NCI-H526 treated with DMSO at 0.1 percent for 48 hours (cell line): ENCODE measurements around the gene CDA.
"Not testable (repeated sequence)": the region's sequence is repeated elsewhere in the genome, so short reads cannot be mapped to it uniquely, and the experiment has no call there.

Experiments
- DNase-seq: peaks from one replicate; lab custom pipeline; 2025; lab: John Stamatoyannopoulos, UW

The CDA gene

DNA sequence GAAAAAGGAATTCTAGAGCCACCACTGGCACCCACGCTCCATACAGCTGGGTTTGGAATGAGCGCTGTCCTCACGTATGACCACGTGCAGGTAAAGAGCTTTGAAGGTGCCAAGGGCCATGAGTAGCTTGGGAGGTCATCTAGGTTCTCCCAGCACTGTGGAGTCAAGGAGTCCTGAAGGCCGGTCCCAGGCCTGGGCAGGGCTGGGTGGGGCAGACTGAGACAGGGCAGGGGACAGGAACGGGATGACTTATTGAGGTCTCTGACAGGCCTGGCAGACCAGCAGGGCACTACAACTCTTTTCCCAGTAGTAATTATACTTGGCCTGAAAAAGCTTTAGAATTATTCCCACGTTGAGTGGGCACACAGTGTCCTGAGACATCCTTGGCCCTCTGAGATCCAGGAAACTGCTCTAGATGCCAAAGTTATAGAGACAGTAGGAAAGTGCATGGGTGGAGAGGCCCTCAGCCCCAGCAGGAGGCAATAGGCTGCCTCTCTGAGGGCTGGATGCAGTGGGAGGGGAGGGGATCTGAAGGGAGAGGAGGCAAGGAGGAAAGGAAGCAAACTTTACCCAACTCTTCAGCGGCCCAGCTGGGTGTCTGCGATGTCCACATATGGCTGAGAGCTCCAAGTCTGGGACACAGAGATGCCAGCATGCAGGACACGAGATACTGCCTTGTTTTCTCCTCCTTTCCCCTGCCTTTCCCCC is 1.8 kb upstream of the CDA start:
- DNase-seq = no peak

DNA sequence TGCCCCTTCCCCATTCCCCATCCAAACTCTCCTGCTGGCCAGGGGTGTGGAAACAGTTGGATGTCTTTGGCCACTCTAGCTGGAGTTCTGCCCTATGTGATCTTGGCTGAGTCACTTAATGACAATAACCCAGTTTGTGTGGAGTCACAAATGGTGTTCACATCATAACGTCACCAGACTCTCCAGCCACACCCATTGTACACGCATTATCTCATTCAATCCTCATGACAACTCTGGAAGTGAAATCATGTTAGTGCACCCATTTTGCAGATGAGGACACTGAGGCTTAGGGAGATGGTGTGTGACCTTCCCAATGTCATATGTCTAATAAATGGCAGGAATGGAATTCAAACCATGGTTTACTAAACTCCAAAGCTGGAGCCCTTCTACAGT is 1.2 kb upstream of the CDA start:
- no peak for DNase-seq

DNA sequence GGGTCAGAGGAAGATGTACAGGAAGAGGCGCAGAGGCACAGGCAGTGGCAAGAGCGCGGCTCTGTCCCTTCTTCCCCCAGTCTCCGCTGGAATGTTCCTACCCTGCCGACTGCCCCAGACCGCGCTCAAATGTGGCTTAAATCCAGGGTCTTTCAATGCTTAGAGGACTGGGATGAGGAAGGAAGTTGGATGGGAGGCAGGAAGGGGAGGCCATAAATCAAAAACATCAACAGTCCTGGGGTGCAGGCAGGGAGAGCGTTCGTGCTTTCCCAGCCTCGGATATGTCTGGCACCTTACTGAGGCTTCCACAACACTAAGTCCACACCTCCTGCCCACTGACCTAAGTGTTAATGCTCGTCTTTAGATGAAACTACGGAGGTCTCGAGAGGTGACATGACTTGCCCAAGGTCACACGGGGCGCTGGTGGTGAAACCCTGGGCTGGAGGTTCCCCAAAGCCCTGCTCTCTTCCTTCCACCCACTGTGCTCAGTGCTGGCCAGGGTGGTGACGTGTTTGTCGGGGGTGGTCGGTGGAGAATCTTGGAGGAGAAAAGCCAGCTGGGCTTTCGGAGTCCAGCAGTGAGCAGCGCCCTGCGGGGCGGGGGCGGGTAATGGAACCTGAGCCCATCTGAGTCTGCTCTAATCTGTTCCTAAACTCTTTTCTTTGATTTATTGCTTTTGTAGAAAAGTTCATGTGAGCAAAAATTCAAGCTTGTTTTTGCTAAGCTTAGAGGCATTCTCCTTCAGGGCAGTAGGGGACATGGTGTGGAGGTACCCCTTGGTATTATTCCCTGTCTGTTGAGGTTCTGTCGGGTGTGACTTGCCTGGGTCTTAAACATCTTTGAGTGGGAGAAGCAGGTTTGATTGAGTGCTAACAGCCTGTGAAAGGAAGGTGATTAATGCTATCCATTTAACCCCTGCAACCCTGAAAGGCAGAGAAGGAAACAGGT is 708 bp downstream of the CDA start:
- DNase-seq = no peak

DNA sequence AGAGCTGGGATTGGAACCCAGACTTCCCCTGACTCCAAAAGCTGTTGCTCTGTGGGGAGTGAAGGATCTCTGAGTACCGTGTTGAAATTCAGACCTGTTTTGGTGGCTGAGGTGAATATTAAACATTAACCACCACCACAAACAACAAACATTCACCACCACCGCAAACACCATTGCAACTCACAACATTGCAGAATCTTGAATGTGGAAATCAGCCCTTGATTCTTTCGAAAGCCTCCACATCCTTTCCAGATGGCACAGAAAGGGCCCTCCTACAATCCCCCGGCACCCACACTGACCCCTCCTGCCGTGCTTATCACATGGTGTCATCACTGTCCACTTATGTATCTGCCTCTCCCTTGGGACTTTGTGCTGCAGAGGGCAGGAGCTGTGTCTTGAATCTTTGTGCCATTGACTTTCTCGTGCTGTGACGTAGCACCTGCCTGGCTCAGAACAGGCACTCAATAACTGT is 1.4 kb downstream of the CDA start:
- DNase-seq = no peak

DNA sequence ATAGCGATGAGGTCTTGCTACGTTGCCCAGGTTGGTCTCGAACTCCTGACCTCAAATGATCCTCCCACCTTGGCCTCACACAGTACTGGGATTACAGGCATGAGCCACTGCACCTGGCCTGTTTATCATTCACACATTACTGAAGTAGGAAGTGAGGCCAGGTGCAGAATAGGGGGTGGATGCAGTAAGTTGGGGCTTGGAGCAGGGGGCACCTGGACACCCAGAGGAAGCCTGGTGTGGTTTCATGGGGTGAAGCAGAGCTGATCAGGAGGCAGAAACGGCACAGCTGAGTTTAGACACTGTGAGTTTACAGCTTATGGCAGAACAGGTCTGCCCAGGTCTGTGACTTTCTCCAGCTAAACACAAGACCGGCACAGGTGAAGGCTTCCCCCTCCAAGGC is 4.9 kb downstream of the CDA start:
- no peak for DNase-seq

DNA sequence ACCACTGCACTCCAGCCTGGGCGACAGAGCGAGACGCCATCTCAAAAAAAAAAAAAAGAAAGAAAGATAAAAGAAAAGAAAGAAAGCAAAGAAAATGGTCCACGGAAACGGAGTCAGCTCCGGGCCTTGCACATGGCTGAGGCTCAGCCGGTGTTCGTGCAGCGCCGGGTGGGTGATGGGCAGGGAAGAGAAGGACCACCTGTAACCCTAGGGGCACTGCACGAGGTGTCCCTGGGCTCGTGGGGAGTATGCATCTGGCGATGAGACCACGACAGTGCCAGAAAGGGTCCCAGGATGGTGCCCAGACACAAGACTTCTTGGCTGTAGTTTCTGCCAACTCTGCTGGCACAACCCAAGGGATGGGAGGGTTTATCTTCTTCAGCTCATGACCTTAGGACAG is 5.8 kb downstream of the CDA start:
- no peak for DNase-seq

DNA sequence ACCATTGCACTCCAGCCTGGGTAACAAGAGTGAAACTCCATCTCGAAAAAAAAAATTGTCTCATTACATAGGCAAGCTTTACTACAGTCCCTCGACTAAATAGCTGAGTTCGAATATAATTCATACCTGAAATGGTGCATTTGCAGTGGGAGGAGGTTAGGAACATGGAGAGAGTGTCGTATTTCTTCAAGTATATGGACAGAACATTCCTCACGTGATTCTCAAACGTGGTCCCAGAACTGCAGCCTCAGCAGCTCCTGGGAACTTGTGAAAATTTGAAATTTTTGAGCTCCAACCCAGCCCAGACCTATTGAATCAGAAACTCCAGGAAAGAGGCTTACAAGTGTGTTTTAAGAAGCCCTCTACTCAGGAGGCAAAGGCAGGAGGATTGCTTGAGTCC is 7.2 kb downstream of the CDA start:
- no peak for DNase-seq

DNA sequence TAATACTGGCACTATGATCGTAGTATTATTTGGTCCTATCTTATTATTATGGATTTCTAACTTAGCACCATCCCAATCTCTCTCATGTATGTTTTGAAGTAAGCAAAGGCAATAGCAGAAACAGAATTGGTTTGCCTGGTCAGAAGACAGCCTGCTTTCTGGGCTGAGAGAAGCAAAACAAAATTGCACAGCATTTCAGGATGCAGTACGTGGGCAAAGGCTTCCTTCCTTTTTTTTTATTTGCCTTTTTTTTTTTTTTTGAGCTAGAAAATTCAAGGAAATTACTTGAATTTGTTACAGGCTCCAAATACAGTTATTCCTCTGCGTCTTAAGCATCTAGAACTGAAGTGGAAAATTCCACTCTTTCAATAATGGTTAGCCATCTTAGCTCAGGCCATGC is 8.8 kb downstream of the CDA start:
- no peak for DNase-seq

DNA sequence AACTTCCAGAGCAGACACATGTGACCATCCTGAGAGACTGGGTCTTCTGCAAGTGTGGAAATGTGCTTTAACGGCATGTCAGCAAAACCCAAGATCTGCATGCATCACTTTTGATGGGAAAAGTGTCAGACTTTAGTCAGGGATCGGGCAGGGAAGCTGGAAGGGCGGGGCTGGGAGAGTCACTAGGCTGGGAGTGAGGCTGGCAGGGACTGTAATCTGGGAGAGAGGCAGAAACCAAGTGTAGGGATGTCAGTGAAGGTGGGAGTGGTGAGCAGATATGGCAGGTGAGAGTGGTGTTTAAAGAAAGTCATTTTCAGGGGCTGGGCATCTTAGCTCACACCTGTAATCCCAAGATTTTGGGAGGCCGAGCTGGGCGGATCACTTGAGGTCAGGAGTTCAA is 11.3 kb downstream of the CDA start:
- DNase-seq = no peak

DNA sequence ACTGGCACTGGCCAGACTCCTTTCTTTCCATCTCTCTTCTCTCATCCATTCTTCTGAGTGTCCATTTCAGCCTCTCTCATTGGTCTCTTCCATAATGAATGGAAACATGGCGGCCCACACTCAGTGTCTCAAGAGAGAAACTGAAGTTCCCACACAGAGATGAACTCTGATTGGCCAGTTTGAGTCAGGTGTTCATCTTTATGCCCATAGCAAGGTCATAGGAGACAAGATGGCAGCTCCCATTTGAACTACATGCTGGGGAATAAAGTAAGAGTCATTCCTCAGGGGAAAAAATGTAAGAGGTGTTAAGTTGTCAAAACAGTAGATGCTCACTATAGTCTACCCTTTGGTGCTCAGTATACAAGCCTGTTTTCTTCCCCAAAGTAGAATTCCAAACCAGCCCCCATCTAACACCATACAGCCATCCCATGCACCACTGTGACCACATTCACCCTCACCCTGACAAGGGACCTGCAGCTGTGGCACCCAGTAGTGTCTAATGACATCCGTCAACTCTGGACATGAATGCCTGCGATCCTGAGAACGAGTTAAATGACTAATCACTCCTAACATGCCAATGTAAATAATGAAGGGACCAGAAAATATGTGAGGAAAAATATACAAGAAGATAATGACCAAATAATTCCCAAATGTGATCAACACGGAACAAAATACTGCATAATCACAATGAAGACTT is 12.4 kb downstream of the CDA start:
- no peak for DNase-seq

DNA sequence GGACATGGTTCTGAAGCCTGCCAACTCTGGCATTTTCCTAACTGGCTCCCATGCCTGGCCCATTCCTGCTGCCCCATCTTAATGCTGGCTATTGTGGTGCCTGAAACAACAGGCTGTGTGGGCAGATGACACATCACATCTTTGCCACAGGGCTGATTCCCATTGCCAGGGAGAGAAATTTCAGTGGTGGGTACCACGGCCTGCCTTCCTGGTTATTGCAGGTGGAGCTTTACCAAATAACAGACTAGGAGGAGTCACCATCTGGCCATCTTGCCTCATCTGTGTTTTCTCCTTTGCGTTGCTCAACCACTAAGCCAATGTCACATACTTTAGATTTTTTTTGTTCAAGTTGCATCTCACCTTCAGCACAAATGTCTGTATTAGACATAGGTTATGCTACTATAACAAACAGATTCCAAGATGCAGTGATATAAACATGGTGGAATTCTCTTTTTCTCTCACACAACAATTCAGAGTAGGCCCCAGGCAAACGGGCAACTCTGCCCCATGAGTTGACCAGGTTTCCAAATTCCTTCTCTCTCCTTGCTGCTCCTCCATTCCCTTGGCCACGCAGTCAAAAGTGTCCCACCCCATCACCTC is 14.1 kb downstream of the CDA start:
- DNase-seq = no peak

DNA sequence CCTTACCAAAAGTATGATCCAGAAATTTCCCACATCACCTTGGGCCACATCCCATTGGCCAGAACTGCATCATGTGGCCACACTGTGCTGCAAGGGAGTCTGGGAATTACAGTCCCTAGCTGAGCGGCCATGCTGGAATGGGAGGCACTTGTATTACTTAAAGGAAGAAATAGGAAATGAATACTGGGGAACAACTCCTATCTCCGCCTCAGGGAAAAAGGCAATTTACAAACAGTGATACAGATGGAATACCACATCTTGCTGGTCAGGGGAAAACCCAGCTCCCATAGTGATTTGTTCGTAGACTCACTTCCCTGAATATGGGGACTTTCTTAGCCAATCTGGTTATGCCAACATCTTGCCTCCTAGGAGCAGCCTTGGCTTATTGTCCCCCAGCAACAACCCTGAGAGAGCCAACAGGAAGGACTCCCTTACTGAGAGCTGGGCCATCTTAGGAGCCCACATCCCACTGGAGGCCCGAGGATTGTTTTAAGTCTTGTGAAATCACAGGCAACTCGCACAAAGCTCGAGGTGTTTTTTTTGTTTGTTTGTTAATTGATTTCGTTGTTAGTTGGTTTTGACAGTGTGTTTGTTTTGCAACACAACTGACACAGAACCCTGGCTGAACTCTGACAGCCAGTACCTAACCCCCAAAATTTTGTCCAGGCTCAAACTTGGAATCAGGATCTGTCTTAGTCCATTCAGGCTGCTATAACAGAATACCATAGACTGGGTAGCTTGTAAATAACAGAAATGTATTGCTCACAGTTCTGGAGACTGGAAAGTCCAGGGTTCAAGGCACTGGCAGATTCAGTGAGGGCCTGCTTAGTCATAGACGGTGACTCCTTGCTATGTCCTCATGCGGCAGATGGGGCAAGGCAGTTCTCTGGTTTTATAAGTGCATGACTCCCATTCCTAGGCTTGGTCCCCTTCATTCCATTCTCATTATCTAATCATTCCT is 14.9 kb downstream of the CDA start:
- no peak for DNase-seq

DNA sequence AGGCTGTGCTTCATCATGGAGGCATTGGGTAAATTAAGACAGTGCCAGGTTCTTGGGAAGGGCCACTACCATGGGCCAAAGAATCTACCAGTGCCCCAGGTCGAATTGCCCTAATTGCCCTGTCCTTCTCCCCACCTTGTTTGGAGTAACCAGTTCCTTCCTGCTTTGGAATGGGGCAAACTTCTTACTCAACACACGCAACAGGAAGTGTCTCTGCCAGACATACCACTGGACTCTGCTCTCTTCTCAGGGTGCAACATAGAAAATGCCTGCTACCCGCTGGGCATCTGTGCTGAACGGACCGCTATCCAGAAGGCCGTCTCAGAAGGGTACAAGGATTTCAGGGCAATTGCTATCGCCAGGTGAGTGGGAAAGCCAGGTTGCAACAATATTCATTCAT is 15.8 kb downstream of the CDA start:
- no peak for DNase-seq

DNA sequence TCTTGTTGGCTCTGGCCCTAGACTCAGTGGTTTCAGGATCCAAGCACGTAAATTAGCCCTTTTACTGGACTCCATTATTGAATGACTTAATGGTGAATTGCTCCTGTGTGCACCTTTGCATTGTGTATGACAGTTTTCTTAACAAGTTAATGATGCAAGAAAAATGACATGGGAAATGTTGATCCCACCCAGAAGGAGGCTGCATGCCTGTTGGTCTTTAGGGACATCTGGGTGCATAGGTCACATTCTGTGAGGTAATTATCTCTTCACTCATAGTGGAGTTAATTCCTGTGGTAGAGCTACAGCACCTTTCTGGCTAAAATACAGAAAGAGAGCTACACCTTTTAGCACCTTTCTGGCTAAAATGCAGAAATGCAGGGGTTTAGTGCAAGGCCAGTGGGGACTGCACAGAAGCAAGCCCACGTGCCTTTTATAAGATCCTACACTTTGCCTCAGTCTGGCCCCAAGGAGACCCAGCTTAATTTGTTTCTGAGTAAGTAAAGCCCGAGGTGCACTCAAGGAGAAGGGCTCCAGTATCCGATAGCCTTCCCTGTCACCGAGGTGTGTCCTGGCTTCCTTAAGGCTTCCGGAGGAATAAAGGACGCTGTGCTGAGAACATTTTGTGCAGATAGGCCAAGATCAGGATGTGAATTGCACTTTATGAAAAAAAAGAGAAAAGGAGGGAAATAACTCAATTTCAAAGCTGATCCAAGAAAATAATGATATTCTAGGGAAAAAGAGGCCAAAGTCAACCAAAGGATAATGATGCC is 18.1 kb downstream of the CDA start:
- not testable (repeated sequence) for DNase-seq

DNA sequence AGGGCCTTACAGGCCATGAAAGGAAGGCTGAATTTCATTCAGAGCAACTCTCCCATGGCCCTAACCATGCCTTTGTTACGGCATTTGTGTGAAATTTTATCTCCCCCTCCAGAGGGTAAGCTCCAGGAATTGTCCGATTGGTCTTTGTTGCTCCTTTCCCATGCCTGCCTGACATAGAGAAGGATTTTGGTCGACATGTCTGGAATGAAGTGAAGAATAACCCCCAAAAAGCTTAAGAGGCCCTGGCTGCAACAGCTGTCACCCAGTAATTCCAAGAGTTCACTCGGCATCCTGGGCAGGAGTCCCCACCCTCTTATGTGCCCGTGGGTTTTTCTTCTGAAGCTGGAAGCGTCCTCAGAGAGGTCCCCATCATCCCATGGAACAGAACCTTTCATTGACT is 20.6 kb downstream of the CDA start:
- no peak for DNase-seq

DNA sequence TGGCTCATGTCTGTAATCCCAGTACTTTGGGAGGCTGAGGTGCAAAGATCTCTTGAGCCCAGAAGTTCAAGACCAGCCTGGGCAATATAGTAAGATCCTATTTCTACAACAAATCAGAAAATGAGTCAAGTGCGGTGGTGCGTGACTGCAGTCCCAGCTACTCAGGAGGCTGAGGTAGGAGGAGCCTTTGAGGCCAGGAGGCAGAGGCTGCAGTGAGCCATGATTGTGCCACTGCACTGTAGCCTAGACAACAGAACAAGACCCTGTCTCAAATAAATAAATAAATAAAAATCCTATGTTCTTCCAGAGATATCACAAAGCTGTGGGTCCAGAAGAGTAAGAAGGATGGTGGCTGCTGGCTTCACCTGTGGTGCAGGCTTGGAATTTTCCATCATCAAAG is 22.1 kb downstream of the CDA start:
- DNase-seq = no peak

DNA sequence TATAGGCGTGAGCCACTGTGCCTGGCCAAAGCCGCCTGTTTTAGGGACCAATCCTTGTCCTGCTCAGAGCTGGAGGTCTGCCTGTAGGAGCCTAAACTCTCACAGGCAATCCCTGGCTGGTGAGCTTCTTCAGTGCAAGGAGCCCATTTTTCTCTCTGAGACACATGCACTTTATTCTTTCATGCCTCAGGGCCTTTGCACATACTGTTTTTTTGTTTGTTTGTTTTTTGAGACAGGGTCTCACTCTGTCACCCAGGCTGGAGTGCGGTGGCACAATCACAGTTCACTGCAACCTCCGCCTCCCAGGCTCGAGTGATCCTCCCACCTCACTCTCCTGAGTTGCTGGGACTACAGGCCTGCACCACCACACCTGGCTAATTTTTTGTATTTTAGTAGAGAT is 22.8 kb downstream of the CDA start:
- DNase-seq = no peak

DNA sequence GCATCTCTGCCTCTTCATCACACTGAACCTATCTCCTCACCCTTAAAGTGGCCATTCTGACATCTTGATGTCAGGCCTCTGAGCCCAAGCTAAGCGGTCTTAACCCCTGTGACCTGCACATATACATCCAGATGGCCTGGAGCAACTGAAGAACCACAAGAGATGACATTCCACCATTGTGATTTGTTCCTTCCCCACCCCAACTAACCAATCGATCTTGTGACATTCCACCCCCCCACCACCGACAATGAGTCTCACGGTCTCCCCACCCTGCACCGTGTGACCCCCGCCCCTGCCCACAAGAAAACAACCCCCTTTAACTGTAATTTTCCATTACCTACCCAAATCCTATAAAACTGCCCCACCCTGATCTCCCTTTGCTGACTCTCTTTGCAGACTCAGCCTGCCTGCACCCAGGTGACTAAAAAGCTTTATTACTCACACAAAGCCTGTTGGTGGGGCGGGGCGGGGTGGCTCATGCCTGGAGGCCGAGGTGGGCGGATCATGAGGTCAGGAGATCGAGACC is 23.4 kb downstream of the CDA start:
- DNase-seq = no peak

DNA sequence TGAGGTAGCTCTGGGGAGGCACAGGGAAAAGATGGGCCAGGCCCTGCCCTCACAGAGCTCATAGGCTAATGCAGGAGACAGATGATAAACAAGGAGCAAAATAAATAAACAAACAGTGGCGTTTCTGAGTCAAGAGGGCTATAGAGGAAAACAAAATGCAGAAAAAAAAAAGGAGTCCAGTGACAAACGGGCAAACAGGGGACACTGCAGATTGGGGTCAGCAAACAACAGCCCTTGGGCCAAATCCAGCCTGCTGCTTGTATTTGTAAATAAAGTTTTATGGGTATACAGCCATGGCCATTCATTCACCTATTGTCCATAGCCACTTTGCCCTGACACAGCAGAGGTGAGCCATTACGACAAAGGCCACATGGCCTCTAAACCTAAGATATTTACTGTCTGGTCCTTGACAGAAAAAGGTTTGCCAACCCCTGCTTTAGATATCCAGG is 25.3 kb downstream of the CDA start:
- no peak for DNase-seq
